NCI-H774 (cell line): Measurements from ENCODE around the gene DIPK1B.

ENCODE experiments used
- DNase-seq: peaks from one replicate; lab custom pipeline; 2025; lab: John Stamatoyannopoulos, UW

The DIPK1B gene

DNA sequence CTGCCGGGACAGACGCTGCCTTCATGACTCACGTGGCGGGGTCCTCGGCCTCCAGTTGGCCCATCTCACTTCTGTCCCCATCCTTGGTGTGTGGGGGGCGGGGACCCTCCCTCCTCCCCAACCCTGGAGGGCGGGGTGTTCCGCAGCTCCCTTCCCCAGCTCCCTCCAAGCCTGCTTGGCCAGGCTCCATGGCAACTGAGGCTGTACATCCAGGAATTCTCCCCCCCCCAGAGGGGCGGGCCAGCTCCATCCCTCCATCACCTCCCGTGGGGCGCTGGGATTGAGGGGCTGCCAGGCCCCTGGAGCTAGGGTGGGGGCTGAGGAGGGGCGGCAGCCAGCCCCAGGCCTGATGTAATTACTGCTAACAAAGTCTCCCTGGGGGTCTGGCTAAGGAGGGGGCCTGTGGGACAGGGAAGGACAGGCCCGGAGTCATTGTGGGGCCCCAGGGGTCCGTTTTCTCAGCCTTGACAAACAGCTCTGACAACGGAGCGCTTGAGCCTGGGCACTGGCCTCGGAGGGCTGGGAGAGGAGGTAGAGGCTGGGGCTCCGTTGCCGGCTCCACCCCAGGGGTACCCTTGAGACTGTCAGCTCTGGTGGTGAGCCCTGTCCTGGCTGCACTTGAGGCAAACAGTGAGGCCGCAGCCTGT, 8.0 kb downstream of the DIPK1B start:
- DNase-seq, result no peak

DNA sequence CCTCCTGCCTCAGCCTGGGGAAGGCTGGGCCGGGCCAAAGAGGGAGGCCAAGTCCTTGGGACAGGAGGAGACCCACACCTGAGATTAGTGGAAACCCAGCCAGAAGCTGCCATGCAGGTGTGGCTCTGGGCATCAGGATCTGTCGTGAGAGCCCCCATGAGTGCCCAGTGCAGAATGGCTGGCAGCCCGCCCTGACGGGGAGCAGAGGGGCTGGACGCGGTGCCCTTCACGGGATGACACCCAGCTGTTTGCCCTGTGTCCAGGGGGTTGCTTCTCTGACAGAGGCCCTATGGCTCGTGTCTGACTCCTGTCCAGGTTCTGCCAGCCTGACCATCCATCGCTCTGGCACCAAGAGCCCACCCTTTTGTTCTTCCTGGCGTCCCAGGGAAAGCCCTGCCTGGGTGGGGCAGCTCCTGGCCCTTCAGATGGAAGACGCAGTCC, 8.5 kb downstream of the DIPK1B start:
- no peak for DNase-seq

DNA sequence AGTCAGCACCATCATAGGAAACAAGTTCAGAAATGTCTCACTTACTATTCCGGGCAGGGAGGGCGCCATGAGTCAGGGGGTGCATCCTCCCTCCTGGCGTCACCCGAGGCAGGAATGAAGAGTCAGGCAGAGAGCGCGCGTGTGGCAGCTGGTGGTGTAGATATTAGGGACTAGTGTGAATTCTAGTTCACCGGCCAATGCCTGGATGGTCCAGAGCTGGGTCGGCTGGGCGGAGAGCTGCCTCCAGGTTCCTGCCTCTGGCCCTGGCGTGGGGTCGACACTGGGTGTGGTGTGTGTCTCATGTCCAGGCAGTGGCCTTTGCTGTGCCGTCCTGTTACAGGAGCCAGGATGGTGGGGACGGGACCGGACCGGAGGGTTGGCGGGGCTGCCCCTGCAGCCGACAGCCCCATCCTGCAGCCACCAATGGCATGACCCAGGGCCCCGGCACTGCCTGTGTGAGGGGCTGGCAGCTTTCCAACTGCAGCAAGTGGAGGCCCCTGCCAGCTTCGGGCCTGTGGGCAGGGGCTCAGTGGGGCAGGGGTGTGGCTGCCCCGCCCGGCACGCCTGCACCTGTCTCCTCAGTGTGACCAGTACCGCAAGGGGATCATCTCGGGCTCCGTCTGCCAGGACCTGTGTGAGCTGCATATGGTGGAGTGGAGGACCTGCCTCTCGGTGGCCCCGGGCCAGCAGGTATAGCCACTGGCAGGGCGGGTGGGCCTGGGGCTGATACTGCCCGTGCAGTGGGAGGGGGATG, 9.1 kb downstream of the DIPK1B start:
- no peak for DNase-seq

DNA sequence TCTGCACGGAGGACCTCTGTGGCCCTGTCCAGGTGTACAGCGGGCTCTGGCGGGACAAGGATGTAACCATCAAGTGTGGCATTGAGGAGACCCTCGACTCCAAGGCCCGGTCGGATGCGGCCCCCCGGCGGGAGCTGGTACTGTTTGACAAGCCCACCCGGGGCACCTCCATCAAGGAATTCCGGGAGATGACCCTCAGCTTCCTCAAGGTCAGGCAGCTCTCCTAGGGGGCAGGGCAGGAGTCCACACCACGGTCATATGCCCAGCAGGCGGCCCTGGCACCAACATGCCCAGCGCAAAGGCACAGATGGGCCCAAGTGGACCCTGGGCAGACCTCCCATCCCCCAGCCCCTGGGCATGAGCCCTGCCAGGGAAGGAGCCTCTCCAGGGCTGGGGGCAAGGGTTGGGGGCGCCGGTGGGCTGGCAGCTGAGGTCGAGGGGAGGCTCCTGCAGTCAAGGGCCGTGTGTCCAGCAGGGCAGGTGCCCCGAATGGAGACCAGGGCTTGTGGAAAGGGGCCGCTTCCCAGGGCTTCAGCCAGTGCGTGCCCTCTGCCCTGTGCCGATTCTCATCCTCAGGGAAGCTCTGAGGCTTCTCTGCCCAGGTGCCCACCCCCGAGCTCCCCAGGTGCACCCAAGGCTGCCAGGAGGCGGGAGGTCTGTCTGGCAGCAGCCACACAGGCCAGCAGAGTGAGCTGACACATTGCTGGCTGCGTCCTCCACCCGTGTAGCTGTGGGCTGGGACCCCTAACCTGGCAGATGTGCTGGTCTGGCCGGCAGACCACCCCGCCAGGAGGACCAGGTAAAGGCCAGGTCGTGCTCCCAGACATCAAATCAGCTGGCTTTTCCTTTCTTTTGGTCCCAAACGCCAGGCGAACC, 10.0 kb downstream of the DIPK1B start:
- DNase-seq, result no peak

DNA sequence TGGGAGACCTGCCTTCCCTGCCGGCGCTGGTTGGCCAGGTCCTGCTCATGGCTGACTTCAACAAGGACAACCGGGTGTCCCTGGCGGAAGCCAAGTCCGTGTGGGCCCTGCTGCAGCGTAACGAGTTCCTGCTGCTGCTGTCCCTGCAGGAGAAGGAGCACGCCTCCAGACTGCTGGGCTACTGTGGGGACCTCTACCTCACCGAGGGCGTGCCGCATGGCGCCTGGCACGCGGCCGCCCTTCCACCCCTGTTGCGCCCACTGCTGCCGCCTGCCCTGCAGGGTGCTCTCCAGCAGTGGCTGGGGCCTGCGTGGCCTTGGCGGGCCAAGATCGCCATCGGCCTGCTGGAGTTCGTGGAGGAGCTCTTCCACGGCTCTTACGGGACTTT, 10.6 kb downstream of the DIPK1B start:
- DNase-seq, result no peak

DNA sequence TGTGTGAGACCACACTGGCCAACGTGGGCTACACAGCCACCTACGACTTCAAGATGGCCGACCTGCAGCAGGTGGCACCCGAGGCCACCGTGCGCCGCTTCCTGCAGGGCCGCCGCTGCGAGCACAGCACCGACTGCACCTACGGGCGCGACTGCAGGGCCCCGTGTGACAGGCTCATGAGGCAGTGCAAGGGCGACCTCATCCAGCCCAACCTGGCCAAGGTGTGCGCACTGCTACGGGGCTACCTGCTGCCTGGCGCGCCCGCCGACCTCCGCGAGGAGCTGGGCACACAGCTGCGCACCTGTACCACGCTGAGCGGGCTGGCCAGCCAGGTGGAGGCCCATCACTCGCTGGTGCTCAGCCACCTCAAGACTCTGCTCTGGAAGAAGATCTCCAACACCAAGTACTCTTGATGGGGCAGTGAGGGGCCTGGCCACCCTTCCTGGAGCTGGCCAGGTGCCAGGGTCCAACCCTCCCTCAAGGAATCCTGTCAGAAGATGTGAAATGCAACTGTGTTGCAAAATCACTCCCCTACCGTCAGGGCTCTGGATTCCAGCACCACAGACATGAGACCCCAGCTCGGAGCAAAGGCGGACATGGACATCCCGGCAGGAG, 11.1 kb downstream of the DIPK1B start:
- DNase-seq, result no peak

DNA sequence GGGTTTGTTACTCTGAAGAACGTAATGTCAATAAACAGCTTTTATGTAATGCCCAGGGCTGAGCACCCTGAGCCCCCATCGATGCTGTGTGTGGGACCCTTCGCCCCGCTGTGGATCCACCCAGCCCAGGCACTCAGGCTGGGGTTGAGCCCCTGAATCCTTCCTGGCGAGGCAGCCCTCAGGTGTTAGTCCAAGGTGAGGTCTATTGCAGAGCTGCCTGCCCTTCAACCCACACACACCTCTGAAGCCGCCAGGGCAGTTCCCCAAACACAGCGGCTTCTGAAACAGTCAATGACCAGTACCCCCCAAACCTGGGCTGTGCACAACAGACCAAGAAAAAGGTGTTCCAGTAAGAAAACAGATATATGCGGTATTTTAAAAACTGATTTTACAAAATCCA, 11.6 kb downstream of the DIPK1B start:
- DNase-seq, result no peak

DNA sequence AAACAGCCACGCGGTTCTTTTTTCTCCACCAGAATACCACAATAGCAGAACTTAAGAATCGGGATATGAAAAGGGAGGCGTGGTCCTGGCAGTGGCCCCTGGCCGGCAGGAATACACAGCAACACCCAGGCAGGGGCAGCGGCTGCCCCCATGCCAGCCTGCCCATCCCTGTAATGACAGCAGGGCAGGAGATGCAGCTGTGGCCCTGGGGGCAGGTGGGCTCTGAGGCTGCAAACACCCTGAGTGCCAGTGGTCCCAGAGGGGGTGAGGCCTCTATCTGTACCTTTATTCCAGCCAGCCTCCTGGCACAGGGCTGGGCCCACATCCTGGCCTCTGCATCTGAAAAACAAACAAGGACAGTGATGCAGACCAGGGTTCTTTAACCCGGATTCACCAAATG, 12.4 kb downstream of the DIPK1B start:
- no peak for DNase-seq

DNA sequence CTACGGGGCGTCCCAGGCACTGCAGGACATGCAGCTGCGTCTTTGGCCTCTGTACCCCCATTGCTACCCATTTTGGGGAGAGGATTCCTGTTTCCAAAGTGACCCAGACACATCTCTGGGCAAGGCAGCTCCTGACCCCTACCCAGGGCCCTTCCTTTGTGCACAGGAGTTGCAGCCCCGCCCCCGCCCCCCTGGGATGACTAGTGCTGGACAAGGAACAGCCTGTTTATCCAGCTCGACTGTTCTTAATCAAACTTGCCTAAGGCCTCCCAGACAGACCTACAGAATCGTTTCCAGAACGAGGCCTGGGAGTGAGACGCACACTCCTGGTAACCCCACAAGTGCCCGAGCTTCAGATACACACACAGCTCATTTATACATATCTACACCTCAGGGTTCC, 13.2 kb downstream of the DIPK1B start:
- DNase-seq, result no peak

DNA sequence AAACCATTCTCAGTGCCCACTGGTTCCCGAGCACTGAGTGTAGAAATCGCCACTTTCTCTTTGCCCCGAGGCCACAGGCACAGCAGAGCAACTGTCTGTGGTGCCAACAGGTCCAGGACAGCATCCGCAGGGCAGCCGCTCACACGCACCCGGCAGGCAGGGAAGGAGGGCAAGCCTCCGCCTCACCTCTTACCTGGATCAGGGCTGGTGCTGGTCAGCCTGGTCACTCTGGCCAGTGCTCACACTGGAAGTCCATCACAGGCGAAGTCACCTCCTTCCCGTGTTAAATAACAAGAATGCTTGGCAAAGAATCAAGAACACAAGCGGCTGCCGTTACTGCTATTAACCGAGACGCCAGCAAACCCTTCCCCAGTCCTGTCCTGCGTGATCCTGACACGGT, 13.7 kb downstream of the DIPK1B start:
- no peak for DNase-seq

DNA sequence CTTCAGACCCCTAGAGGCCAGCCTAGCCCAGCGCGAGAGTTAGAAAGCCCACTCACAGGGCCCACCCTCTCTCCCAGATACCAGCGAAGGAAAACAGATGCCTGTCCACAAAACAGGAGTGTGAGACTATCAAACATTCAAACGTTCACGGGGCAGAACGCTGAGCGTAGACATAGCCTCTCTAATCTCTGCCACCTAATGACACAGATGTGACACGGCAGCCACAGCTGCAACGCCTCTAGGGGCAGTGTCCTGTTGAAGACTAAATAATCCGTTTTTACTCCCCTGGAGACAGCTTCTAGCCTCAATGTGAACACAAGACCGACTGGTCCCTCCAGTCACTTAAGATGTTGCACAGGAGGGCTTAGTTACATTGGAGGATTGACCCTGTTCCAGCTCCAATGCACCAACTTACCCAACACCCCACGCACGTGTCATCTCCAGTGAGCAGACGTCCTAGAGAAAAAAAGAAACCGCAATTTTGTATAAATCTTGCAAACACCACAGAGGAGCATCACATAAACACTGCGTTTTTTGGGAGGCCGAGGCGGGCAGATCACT, 14.3 kb downstream of the DIPK1B start:
- DNase-seq, result no peak

DNA sequence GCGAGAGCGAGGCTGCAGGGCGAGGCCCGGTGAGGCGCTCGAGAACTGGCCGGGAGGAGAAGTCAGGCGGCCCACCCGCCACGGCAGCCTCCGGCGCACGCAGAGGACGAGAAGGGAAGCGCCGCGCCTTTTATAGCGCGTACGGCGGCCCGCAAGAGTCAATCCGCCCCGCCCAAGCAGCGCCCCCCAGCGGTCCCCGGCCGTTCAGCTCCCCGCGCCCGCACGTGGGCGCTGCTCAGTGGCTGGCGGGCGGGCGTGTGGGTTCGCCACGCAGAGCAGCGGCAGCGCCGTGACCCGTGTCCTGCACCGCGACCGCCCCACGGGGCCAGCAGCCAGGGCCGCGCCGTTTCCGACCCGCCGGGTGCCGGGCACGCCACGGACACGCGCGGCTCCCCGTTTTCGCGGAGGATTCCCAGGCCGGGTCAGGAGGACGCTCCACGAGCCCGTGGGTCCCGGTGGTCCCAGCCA, 15.7 kb downstream of the DIPK1B start:
- peak; percentile 84 for DNase-seq

DNA sequence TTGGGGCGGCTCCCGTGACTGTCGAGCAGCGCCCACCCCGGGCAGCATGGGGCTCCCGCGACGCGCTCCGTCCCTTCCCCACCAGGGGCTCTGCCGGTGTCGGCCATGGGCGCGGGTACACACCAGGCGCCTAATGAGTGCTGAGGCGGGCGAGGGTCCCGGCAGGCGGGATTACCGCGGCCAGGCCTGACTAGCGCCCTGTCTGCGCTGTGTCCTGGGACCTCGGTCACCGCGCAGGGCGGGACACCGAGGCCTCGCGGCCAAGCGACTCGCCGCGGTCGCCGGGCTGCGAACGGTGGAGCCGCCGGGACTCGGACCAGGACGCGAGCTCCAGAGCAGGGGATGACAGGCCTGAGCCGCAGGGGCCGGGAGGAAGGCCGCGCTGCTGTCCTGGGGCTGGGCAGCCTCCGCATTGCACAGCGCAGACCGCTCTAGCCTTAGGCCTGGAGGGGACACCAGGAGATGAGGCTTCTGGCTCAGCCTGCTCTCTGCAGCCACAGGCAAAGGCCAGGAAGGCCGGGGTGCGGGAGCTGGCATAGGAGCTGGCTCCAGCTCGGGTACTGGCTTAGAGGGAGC, 16.3 kb downstream of the DIPK1B start:
- DNase-seq, result no peak

DNA sequence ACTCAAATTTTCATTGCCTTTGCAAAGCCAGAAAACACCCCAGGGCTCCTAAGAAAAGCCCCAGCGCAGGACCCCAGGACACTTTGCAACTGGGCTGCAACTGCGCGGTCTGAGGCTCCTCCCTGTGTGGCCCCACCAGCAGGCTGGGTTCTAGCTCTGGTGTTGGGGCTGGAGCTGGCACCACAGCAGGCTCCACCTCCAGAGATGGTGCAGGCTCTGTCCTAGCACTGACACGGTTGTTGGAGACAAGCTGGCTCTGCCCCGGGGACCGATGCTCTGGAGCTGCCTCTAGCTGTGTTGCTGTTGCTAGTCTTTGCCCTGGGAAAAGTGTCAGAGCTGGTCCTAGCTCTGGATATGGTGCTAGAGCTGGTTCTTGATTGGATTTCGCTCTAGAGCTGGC, 16.8 kb downstream of the DIPK1B start:
- no peak for DNase-seq

DNA sequence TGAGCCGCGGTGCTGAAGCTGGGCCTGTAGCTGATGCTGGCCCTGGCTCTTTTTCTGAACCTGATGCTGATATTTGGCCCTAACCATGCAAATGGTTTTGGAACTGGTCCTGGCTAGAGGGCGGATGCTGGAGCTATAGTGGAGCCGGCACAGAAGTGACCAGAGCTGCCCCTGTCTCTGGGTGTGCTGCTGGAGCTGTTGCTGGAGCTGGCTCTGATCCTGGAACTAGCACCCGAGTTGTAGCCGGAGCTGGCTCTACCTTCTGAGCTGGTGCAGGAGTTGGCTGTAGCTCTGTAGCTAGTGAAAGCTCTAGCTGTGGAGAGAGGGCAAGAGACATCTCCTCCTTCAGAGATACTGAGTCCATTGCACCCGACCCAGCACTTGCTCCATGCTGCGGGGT, 17.6 kb downstream of the DIPK1B start:
- DNase-seq, result no peak

DNA sequence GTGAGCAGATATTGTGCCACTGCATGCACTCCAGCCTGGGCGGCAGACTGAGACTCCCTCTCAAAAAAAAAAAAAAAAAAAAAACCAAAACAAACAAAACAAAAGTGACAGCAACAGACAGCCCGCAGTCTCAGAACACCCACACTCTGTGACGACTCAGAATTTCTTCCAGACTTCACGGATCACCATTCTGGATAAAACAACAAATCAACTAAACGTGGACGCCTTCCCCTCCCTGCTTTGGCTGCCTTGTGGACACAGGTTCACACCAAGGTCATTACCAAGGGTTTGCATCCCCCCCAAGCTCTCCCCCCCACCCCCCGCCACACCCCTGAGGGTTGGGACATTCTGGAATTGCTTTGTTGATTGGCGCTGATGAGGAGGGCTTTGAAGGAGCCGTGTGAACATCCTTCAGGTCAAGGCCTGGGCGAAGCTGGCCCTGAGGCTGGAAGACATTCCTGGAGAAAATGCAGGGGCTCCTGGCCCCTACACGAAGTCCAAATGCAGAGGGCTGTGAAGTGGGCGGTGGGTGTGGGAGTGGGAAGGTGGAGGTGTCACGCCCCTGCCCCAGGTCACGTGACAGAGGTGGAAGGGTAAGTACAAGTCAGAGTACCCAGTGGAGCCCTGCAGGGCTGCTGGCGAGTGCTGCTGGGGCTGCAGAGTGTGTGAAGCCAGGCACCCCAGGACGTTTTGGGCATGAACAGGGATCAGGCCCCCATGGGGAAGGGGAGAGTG, 20.2 kb downstream of the DIPK1B start:
- DNase-seq, result no peak

DNA sequence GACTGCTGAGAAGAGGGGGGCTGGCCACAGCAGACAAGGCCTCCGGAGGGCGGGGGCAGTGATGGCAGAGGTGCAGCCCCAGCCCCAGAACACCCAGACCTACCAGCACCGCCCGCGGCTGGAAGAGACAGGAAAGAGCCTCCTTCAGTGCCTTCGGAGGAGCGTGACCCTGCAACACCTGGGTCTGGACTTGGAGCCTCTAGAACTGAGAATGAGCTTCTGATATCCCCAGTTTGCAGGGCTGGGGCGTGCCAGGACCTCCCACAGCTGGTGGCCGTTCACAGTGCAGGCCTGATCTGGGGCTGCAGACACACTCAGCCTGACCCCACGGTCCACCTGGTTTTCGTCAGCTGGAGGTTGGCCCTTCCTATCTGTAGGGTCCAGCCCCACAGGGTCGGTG, 21.2 kb downstream of the DIPK1B start:
- DNase-seq, result no peak

DNA sequence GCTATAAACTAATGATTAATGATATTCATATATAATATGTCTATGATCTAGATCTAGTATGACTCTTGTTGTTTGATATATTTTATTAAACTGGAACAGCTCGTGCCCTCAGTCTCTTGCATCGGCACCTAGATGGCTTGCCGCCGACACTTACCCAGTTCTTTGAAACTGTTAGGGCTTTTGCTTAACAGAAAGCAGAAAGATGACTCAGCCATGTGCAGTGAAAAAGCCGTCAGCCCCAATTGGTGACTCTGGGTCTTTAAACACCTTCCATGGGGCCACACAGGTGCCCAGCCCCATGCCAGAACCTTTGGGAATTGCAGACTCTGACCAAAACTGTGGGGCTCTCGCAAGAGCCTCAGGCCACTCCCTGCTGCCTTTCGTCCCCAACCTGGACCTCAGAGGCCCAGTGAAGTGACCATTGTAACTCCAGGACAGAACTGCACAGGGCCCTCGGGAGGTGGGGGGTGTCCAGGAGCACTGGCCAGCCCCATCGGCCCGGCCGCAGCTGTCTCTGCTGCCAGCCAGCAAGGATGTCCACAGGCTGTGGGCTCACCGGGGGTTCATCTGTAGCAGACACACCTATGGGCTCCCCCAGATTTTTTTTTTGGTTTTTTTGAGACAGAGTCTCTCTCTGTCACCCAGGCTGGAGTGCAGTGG, 22.6 kb downstream of the DIPK1B start:
- no peak for DNase-seq

DNA sequence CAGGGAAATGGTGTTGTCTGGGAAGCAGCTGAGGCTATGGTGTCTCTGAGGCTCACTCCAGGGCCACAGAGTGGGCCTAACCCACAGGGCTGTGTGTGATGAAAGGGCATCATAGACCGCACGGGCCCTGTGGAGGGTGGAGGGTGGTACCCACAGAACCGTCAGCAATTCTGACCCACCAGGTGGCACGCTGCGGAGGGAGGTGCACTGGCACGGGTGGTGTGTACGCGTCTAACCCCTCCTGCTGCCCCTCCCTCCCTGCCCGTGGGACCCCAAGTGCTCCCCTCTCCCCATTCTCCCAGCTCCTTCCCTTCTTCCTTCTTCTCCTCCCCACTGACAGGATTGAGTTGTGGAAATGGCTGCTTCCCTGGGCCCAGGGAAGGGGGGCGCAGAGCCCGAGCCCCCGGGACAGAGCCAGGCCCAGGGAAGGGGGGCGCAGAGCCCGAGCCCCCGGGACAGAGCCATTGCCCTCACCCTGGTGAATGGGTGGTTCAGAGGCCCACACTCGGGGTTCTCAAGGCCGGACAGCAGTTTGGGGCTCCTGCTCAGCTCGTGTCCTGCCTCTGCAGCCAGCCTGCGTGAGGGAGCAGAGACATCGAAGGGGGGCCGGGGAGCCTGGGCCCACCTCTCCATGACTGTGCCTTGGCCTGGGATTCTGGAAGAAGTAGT, 23.6 kb downstream of the DIPK1B start:
- no peak for DNase-seq

DNA sequence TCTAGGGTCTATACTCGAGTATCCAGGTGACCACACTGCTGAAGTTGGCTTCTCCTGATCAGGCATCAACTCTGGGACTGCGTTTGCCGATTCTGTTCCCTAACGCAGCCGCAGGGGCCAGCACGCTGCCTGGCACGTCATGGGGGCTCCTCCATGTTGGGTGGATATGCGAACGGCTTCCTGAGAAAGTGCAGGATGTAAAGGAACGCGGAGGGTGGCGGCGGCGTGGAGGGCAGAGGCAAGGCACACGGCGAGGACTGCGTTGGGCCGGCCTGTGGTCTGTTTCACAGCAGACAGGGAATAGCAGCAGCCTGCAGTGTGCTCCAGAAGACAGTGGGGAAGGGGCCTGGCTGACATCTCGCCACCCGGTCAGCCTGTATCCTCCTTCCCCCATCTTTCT, 26.6 kb downstream of the DIPK1B start:
- DNase-seq, result no peak
